ENCODE data around the gene LRRC27.
A peak's percentile ranks its signal among the peaks of the same experiment; 100 is the strongest.

LRRC27 gene

DNA sequence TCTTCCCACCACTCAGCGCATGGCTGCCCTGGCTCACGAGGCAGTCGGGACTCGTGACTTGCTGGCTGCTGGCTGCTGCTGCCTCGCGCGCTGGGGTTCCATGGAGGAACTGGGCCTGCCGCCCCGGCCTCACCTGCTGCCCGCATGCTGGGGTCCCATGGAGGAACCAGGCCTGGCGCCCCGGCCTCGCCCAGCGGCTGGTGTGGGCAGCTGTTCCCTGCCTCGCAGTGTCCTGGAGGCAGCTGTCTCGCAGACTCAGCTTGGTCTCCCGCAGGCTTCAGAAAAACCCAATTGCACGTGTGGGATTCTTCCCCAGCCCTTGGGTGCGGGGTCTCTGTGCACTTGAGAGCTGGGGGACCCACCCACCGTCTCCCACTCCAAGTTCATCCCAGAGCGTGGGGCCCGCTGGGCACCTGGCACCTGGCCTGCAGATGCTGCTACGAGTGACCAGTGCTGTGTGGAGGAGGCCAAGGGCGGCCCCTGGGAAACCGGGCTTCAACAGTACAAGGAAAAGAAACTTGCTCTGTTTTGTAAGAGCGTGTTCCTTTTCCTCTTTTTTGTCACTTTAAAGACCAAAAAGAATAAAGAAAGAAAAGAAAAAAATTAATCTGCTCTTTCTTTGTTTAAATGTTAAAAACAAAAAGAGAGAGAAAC, 85.4 kb downstream of the LRRC27 start:
- DNase-seq: peak in 1 of 3 donors; percentile 33

GRCh38 chr10:132417957-132418441, 86.0 kb downstream of the LRRC27 start:
- DNase-seq: peak in 2 of 3 donors; percentile 41 to 61

GRCh38 chr10:132418527-132419416, 86.8 kb downstream of the LRRC27 start:
- DNase-seq: no peak

DNA sequence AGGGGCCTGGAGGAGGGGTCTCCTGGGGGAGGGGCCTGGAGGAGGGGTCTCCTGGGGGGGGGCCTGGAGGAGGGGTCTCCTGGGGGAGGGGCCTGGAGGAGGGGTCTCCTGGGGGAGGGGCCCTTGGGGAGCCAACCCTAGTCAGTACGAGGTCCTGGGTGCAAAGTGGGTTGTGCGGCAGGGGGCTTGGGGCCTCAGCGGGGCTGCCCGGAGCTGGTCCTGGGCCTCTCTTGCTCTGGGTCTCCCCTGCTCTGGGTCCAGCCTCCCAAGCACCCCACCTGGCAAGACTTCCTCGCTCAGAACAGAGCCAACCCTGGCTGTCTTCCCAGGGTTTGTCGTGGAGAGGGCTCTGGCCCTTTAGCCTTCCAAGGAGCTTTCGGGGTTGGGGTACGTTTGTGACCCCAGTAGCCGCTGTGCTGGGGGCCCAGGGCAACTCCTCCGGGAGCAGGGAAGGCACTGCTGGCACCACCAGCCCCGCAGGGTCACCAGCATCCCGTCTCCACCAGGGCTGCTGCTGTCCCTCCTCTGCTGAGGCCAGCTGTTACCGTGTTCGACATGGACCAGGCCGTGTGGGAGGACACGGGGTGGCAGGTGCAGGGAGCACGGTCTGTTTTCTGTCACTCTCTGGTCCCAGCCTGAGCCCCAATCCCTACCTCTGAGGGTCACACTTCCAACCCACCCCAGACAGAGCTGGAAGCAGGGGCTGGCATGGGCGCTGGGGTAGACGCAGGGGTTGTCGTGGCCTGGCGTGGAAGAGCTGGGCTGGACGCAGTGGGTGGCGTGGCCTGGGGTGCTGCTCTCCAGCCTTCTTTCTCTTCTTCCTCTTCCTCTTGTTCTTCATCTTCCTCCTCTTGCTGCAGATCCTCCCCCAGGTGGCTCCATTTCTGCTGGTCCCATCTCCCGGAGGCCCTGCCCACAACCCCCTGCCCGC, 87.8 kb downstream of the LRRC27 start:
- no peak for DNase-seq

GRCh38 chr10:132420469-132420980, 88.5 kb downstream of the LRRC27 start:
- peak; percentile 73 to 80 (median 74) for DNase-seq

- DNase-seq: peak; percentile 70 to 84 (median 72)
These were observed 89.2 kb downstream of the LRRC27 start for GRCh38 chr10:132420981-132421846.

GRCh38 chr10:132421847-132422751, 90.1 kb downstream of the LRRC27 start:
- DNase-seq: no peak

GRCh38 chr10:132422903-132423825, 91.2 kb downstream of the LRRC27 start:
- DNase-seq: peak; percentile 63 to 70 (median 68)

DNA sequence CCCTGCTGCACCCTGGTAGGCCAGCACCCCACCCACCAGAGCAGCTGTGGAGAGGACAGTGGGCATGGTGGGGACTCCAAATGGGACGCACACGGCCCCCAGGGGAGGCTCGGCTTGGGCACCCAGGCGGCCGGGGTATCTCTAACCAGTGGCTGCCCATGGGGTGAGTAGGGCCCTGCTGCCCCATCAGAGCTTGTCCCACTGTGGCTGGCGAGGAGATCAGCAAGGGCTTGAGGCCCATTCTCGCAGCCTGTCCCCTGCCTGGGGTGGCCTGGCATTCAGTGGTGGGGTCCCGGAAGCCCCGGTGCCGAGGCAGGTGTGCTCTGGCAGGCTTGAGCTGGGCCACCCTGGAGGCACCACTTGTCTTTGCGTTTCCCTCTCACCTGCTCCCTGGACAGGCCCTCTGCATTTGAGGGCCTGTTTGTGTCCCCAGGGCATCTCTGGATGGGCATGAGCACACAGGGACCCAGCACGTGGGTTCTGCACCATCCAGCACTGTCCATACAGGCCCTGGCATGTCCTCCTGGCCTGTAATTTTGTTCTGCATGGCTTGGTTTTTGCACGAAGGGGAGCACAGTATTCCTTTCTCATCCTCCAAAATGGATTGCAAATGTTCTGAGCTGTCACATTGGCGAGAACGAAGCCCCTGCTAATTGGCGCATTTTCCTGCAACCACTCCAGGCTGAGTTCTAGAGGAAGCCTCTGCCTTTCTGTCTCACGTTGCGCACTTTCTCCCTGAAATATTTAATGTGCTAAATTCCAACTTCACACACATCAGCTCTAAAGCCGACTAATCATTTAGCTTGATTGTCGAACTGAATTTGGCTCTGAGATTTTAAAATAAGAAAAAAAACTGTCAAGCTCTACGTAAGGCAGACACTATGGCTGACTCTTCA, 92.2 kb downstream of the LRRC27 start:
- DNase-seq: no peak

DNA sequence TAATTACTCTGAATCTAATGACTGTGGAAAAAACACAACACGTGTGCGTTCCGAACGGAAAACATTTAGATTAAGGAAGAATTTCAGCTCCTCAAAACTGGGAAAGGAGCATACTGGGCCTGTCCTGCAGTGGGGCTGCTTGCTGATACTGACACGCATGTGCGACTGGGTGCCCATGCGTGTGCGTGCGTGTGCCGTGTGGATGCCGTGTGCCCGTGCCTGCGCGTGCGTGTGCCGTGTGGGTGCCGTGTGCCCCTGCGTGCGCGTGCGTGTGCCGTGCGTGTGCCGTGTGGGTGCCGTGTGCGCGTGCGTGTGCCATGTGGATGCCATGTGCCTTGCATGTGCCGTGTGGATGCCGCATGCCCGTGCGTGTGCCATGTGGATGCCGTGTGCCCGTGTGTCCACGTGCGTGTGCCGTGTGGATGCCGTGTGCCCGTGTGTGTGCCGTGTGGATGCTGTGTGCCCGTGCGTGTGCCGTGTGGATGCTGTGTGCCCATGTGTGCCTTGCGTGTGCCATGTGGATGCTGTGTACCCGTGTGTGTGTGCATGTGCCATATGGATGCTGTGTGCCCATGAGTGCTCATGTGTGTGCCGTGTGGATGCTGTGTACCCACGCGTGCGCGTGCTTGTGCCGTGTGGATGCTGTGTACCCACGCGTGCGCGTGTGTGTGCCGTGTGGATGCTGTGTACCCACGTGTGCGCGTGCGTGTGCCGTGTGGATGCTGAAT, 93.2 kb downstream of the LRRC27 start:
- no peak for DNase-seq

- no peak for DNase-seq
These were observed 93.8 kb downstream of the LRRC27 start for GRCh38 chr10:132425757-132426155.

DNA sequence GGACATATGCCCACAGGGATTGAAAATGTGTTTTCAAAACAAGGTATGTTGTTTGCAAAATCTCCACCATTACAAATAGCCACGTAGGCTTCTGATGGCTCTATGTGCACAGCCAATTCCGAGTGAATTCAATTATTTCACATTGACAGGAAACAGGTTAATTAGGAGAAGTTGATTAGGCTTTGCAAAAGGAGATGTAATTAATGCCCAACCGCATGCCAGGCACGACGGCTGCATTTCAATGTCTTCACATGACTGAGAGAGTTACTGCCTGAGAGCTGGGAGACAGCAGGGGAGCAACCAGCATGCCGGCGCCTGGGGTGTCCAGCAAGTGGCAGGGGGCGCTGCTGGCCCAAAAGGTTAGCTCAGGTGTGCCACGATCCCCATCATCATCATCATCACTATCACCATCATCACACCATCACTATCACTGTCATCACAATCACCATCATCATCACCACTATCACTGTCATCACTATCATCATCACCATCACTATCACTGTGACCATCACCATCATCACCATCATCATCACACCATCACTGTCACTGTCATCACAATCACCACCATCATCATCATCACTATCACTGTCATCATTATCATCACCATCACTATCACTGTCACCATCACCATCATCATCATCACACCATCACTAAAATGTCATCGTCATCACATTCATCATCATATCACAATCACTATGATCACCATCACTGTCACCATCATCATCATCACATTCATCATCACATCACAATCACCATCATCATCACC, 95.2 kb downstream of the LRRC27 start:
- no peak for DNase-seq

DNA sequence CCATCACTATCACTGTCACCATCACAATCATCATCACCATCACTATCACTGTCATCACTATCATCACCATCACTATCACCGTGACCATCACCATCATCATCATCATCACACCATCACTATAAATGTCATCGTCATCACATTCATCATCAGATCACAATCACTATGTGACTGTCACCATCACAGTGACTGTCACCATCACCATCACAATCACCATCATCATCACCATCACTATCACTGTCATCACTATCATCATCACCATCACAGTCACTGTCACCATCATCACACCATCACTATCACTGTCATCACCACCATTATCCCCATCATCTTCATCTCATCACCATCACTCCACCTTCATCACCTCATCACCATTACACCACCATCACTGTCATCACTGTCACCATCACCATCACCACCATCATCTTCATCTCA, 96.0 kb downstream of the LRRC27 start:
- no peak for DNase-seq

- DNase-seq: no peak
These were observed 96.5 kb downstream of the LRRC27 start for GRCh38 chr10:132428486-132428995.
